GM12878 (cell line): ENCODE measurements around the gene ZNF785. TPM values are rescaled to one million over a fixed set of nuclear protein-coding genes. Genes with fewer than 3 reads are reported as not detected.
A peak's percentile ranks its signal among the peaks of the same experiment; 100 is the strongest.

Experiments used
- ATAC-seq: fragments of 200-7000 bp; cut with Tn5 transposase; 3 replicates; pipeline ENCODE4 v1.9.1; 2020; ENCODE audit warnings: mild to moderate bottlenecking, moderate library complexity
- BruUV-seq: library from RNA; stranded (reverse); fragments of 400-500 nt; replicated peaks from 2 replicates; lab custom pipeline; 2021; lab: Mats Ljungman, UMichigan
- CTCF ChIA-PET: fragments of 300-600 bp; sonication (Branson Sonifier 250); formaldehyde crosslinking; extraction: SDS; loops from one replicate; lab custom pipeline; 2021; ENCODE audit warnings: inconsistent platforms; lab: Yijun Ruan, JAX
- POLR2A ChIA-PET: fragments of 350-600 bp; formaldehyde crosslinking; extraction: SDS; loops from one replicate; lab custom pipeline; 2021; ENCODE audit warnings: inconsistent platforms; lab: Charles Lee
- RAD21 ChIA-PET: fragments of 300-600 bp; sonication (Branson Sonifier 250); formaldehyde crosslinking; loops from one replicate; lab custom pipeline; 2023; ENCODE audit warnings: antibody characterized with exemption; ENCODE audit not compliant: unreplicated experiment; lab: Charles Lee
- SMC1A ChIA-PET: fragments of 300-600 bp; sonication (Branson Sonifier 250); formaldehyde crosslinking; loops from one replicate; lab custom pipeline; 2023; ENCODE audit not compliant: unreplicated experiment, uncharacterized antibody; lab: Charles Lee
- DNase-seq: peaks from one replicate; pipeline ENCODE4 v3.0.0-alpha.2; 2011; ENCODE audit warnings: low read depth, low spot score
- FAIRE-seq: peaks from 3 replicates; lab custom pipeline; 2011; peaks lifted over from hg19 to GRCh38; lab: Jason Lieb, UNC
- H2AFZ ChIP-seq: 2 replicates; pipeline ENCODE4 v1.6.0; 2011; ENCODE audit warnings: low read depth, low read length, control low read depth; ENCODE audit not compliant: control insufficient read depth
- H3K27ac ChIP-seq: 2 replicates; pipeline ENCODE4 v1.5.1; 2011; ENCODE audit warnings: control low read depth; ENCODE audit not compliant: control insufficient read depth, insufficient read depth
- H3K27me3 ChIP-seq, 2 experiments: replicated peaks in 1 of 2; 2 replicates each; pipeline versions ENCODE4 v1.6.0 to v1.6.1; 2011; ENCODE audit warnings: low read length in 1 of 2; ENCODE audit not compliant: control insufficient read depth in 2 of 2, insufficient read depth in 2 of 2
- H3K36me3 ChIP-seq, 2 experiments: 2 replicates each; pipeline ENCODE4 v1.5.1; 2011; ENCODE audit warnings: low read length in 1 of 2; ENCODE audit not compliant: control insufficient read depth in 2 of 2, insufficient read depth in 2 of 2
- H3K4me1 ChIP-seq: 2 replicates; pipeline ENCODE4 v1.6.1; 2011; ENCODE audit warnings: mild to moderate bottlenecking, low read length, moderate library complexity, mixed read lengths; ENCODE audit not compliant: control insufficient read depth, insufficient read depth
- H3K4me2 ChIP-seq: 2 replicates; pipeline ENCODE4 v1.6.0; 2011; ENCODE audit warnings: control low read depth; ENCODE audit not compliant: control insufficient read depth, insufficient read depth
- H3K4me3 ChIP-seq: fragments of 200-600 bp; sonication (generic); 2 replicates; pipeline ENCODE4 v1.5.1; 2016
- H3K79me2 ChIP-seq: 2 replicates; pipeline ENCODE4 v1.6.0; 2011; ENCODE audit warnings: low read length; ENCODE audit not compliant: control insufficient read depth, insufficient read depth
- H3K9ac ChIP-seq: 2 replicates; pipeline ENCODE4 v1.8.0; 2011; ENCODE audit warnings: low read length, control low read depth, mixed read lengths; ENCODE audit not compliant: control insufficient read depth, insufficient read depth
- H3K9me3 ChIP-seq: replicated peaks from 3 replicates; pipeline ENCODE4 v1.5.1; 2011; ENCODE audit warnings: mild to moderate bottlenecking, low read length; ENCODE audit not compliant: control insufficient read depth, insufficient read depth
- H4K20me1 ChIP-seq: 2 replicates; pipeline ENCODE4 v1.6.0; 2011; ENCODE audit not compliant: control insufficient read depth, insufficient read depth
- BACH1 ChIP-seq: fragments of 450-650 bp; IDR thresholded peaks from 2 replicates; pipeline ENCODE4 v1.6.1; 2017; ENCODE audit warnings: mild to moderate bottlenecking, borderline replicate concordance
- BHLHE40 ChIP-seq, 2 experiments: fragments of 450-650 bp in 1 of 2; IDR thresholded peaks; 2 replicates each; pipeline ENCODE4 v1.6.1; 2011 to 2017; ENCODE audit warnings: low read depth in 2 of 2, borderline replicate concordance in 1 of 2, improper control_type of control experiment in 1 of 2, low read length in 1 of 2, mild to moderate bottlenecking in 1 of 2
- CHD2 ChIP-seq: IDR thresholded peaks from 2 replicates; pipeline ENCODE4 v1.6.1; 2011; ENCODE audit warnings: low read depth, low read length, improper control_type of control experiment, borderline replicate concordance
- IKZF2 ChIP-seq, 2 experiments: fragments of 450-650 bp; IDR thresholded peaks; 2 replicates each; pipeline ENCODE4 v1.6.1; 2017; ENCODE audit warnings: mild to moderate bottlenecking in 2 of 2, moderate library complexity in 2 of 2
- NFXL1 ChIP-seq: fragments of 450-650 bp; IDR thresholded peaks from 2 replicates; pipeline ENCODE4 v1.6.1; 2017; ENCODE audit warnings: antibody characterized with exemption, mild to moderate bottlenecking, borderline replicate concordance
- NR2C2 ChIP-seq: IDR thresholded peaks from 2 replicates; pipeline ENCODE4 v1.6.1; 2011; ENCODE audit warnings: borderline replicate concordance, low read depth; ENCODE audit not compliant: control insufficient read depth, insufficient read length
- POLR2AphosphoS5 ChIP-seq: IDR thresholded peaks from 2 replicates; pipeline ENCODE4 v1.6.1; 2011; ENCODE audit warnings: mild to moderate bottlenecking, low read length, inconsistent platforms
- RELA ChIP-seq: fragments of 450-650 bp; IDR thresholded peaks from 2 replicates; pipeline ENCODE4 v1.8.0; 2014; ENCODE audit warnings: borderline replicate concordance; ENCODE audit not compliant: partially characterized antibody
- SIN3A ChIP-seq: IDR thresholded peaks from 2 replicates; pipeline ENCODE4 v1.6.1; 2012; ENCODE audit warnings: low read depth, low read length, improper control_type of control experiment
- SREBF1 ChIP-seq: IDR thresholded peaks from 2 replicates; pipeline ENCODE4 v1.6.1; 2012; ENCODE audit warnings: mild to moderate bottlenecking, low read length
- TAF1 ChIP-seq: IDR thresholded peaks from 2 replicates; pipeline ENCODE4 v1.6.1; 2011; ENCODE audit warnings: mild to moderate bottlenecking, low read depth, low read length, borderline replicate concordance
- TARDBP ChIP-seq: IDR thresholded peaks from 2 replicates; pipeline ENCODE4 v1.6.1; 2016; ENCODE audit warnings: borderline replicate concordance
- TCF12 ChIP-seq: IDR thresholded peaks from 2 replicates; pipeline ENCODE4 v1.6.1; 2011; ENCODE audit warnings: low read depth, mild to moderate bottlenecking, low read length
- ZNF207 ChIP-seq: fragments of 450-650 bp; IDR thresholded peaks from 2 replicates; pipeline ENCODE4 v1.6.1; 2014; ENCODE audit warnings: antibody characterized with exemption, mild to moderate bottlenecking, borderline replicate concordance
- WGBS: methylation state at CpG from one replicate; pipeline ENCODE4 v1.1.6; 2016; ENCODE audit warnings: low lambda C conversion rate; ENCODE audit not compliant: insufficient replicate concordance, insufficient coverage; ENCODE audit errors: missing lambda C conversion rate; 5-methylcytosine and 5-hydroxymethylcytosine counted together
- in situ Hi-C: fragments of 300-500 bp; cut with MboI; formaldehyde crosslinking; loops from 9 replicates; pipeline ENCODE4 v1.14.3; 2018; ENCODE audit warnings: mixed read lengths
- intact Hi-C: fragments of 100-400 bp; cut with micrococcal nuclease; formaldehyde crosslinking; loops from one replicate; pipeline ENCODE4 v1.14.2; 2022; ENCODE audit not compliant: unreplicated experiment
- polyA plus RNA-seq, 11 experiments: library from polyadenylated mRNA; depleted of rRNA in 4 of 11; unstranded in 6 of 11; stranded (reverse) in 5 of 11; fragments of >200 nt; fragmentation: Nextera tagmentation in 4 of 11; fragmentation: Illumina TruSeq in 1 of 11; extraction: Ambion mirVana in 4 of 11; extraction: Trizol in 1 of 11; gene quantifications; 1 replicate in 1 of 11; 2 replicates in 10 of 11; pipeline versions ENCODE4 v1.2.1 to v1.2.3, GENCODE V29; 2011 to 2016; ENCODE audit warnings: inconsistent platforms in 2 of 11, missing spikeins in 2 of 11, low read depth in 1 of 11
- total RNA-seq, 4 experiments: library from RNA; depleted of rRNA in 3 of 4; stranded (reverse); fragments of >200 nt in 3 of 4; fragmentation: Illumina TruSeq in 1 of 4; extraction: Trizol in 1 of 4; gene quantifications; 2 replicates each; pipeline versions ENCODE4 v1.2.1 to v1.2.3, GENCODE V29; 2013 to 2021
- TF ChIP-seq, protein P1 (sequence below): fragments of 150-350 bp; IDR thresholded peaks from 2 replicates; pipeline ENCODE4 v1.6.1; 2014; ENCODE audit warnings: mild to moderate bottlenecking, low read depth, low read length
- TF ChIP-seq, protein P2 (sequence below): fragments of 450-650 bp; IDR thresholded peaks from 2 replicates; pipeline ENCODE4 v1.6.1; 2017; ENCODE audit warnings: borderline replicate concordance
- TF ChIP-seq, protein P3 (sequence below): IDR thresholded peaks from 2 replicates; pipeline ENCODE4 v1.6.1; 2012; ENCODE audit warnings: low read length, inconsistent platforms
- TF ChIP-seq, protein P4 (sequence below): IDR thresholded peaks from 2 replicates; pipeline ENCODE4 v1.6.1; 2011; ENCODE audit warnings: low read depth, mild to moderate bottlenecking, low read length, moderate library complexity, borderline replicate concordance; ENCODE audit errors: extremely low read depth

The ZNF785 gene
- total and polyA plus RNA-seq, 10 of the 15 experiments (the other 5 are each of a cell fraction or from before 2014, with no cell fraction given), result 0.87 to 11.5 (median 7.5) TPM

DNA sequence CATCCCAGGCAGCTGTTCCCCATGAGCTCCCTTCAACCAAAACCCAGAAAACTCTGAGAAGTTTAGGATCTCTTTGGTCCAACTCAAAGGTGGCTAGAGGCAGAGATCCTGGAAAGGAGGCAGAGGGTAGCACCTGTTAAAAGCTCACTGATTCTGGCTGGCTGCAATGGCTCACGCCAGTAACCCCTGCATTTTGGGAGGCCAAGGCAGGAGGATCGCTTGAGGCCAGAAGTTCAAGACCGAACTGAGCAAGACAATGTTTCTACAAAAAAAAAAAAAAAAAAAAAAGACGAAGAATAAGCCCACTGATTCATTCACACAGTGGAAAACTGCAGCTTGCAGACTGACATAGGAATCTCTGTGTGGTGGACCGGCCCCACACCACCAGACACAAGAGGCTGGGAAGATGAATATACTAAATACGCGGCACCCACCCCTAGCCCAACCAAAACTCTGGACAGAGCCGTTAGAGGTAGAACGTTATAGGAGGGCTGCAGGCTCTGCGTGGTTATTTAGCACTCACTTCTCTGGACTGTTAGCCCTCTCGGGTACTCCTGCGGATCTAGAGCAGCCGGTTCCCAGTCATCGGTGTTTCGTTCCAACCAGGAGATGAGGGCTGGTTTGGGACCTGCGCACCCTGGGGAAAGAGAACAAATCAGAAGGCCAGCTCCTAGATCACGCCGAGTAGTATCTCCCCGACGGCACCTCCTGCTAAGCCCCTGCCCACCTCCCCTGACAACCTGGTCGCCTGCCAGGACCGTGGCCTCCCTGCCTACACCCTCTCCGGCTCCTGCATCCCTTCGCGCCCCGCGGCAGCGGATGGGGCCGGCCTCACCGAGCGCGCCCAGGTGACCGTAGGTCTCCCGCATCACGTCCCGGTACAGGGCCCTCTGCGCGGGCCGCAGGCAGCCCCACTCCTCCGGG lies 23.8 kb upstream of the ZNF785 start:
- ChIA-PET POLR2A (interaction anchor here (0.5 to 2.6 kb wide), 15 partner anchors 8 to 466 kb away, joined by 3 to 9 read pairs (median 5); partner anchors contain the start of gene ZNF688), CTCF (interaction anchor here (0.8 to 5.1 kb wide), 13 partner anchors 9 to 190 kb away, joined by 3 to 54 read pairs (median 4); partner anchors contain the start of gene DCTPP1)
- WGBS, result 11% methylated on average over 40 of the region's 40 CpGs
- TF ChIP-seq, protein P1, sequence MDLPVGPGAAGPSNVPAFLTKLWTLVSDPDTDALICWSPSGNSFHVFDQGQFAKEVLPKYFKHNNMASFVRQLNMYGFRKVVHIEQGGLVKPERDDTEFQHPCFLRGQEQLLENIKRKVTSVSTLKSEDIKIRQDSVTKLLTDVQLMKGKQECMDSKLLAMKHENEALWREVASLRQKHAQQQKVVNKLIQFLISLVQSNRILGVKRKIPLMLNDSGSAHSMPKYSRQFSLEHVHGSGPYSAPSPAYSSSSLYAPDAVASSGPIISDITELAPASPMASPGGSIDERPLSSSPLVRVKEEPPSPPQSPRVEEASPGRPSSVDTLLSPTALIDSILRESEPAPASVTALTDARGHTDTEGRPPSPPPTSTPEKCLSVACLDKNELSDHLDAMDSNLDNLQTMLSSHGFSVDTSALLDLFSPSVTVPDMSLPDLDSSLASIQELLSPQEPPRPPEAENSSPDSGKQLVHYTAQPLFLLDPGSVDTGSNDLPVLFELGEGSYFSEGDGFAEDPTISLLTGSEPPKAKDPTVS, result no peak
- TF ChIP-seq ZNF207, result no peak
- TF ChIP-seq RELA, result peak; percentile 5
- TF ChIP-seq BHLHE40 (IDR thresholded peaks at IDR 0.05; ENCODE audit: borderline replicate concordance in 1 of 2, low read depth in 2 of 2, low read length in 1 of 2), result peak in 1 of 2 experiments; percentile 21; a peak in 1 of 4 replicates
- TF ChIP-seq, protein P2, sequence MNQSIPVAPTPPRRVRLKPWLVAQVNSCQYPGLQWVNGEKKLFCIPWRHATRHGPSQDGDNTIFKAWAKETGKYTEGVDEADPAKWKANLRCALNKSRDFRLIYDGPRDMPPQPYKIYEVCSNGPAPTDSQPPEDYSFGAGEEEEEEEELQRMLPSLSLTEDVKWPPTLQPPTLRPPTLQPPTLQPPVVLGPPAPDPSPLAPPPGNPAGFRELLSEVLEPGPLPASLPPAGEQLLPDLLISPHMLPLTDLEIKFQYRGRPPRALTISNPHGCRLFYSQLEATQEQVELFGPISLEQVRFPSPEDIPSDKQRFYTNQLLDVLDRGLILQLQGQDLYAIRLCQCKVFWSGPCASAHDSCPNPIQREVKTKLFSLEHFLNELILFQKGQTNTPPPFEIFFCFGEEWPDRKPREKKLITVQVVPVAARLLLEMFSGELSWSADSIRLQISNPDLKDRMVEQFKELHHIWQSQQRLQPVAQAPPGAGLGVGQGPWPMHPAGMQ, result no peak
- TF ChIP-seq TARDBP, result no peak
- no peak for TF ChIP-seq NFXL1
- TF ChIP-seq SIN3A, result no peak
- no peak for TF ChIP-seq NR2C2
- TF ChIP-seq POLR2AphosphoS5, result no peak
- no peak for TF ChIP-seq SREBF1
- TF ChIP-seq TCF12, result no peak
- 0 out of 2 replicates have a peak, but pooled peaks have one; percentile 16 for TF ChIP-seq TAF1
- 0 out of 4 replicates have a peak, but pooled peaks of 1 of the 2 experiments have one; percentile 2 for TF ChIP-seq IKZF2 (IDR thresholded peaks at IDR 0.05)
- 0 out of 2 replicates have a peak, but pooled peaks have one; percentile 61 for TF ChIP-seq BACH1
- no peak for TF ChIP-seq CHD2
- TF ChIP-seq, protein P3, sequence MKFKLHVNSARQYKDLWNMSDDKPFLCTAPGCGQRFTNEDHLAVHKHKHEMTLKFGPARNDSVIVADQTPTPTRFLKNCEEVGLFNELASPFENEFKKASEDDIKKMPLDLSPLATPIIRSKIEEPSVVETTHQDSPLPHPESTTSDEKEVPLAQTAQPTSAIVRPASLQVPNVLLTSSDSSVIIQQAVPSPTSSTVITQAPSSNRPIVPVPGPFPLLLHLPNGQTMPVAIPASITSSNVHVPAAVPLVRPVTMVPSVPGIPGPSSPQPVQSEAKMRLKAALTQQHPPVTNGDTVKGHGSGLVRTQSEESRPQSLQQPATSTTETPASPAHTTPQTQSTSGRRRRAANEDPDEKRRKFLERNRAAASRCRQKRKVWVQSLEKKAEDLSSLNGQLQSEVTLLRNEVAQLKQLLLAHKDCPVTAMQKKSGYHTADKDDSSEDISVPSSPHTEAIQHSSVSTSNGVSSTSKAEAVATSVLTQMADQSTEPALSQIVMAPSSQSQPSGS, result no peak
- TF ChIP-seq, protein P4, sequence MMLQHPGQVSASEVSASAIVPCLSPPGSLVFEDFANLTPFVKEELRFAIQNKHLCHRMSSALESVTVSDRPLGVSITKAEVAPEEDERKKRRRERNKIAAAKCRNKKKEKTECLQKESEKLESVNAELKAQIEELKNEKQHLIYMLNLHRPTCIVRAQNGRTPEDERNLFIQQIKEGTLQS, result no peak

More for the DNA sequence above, 23.8 kb upstream of the ZNF785 start:
- peak overlapping the region; percentile 97 for H2AFZ ChIP-seq
- H3K27ac ChIP-seq, result peak overlapping the region; percentile 96
- RAD21 ChIA-PET, result interaction anchor here (0.9 to 2.6 kb wide), 6 partner anchors 11 to 200 kb away, joined by 3 to 9 read pairs (median 3); partner anchors contain the start of genes DCTPP1 and SEPHS2
- peaks cover 4% of the 10 kb centered on the region for H3K4me1 ChIP-seq
- H3K9ac ChIP-seq, result peak overlapping the region; percentile 100
- SMC1A ChIA-PET, result interaction anchor here (0.9 to 3.4 kb wide), 14 partner anchors 10 to 193 kb away, joined by 3 to 16 read pairs (median 4); partner anchors contain the start of gene DCTPP1
- H4K20me1 ChIP-seq, result no peaks in the 10 kb centered on the region
- peak overlapping the region; percentile 98 for H3K4me3 ChIP-seq
- peak; percentile 78 for ATAC-seq
- peaks cover 15% of the 10 kb centered on the region for H3K79me2 ChIP-seq
- BruUV-seq, result no TSS peak
- H3K4me2 ChIP-seq, result peak overlapping the region; percentile 48
- in situ Hi-C loops, result no loop called here
- H3K27me3 ChIP-seq, result no peaks in the 10 kb centered on the region
- DNase-seq, result no peak
- FAIRE-seq, result peak; percentile 47
- intact Hi-C loops, result no loop called here
- H3K9me3 ChIP-seq, result no peaks in the 10 kb centered on the region
- peaks cover 3 to 9% of the 10 kb centered on the region in 2 experiments; a peak in 3 of 4 replicates for H3K36me3 ChIP-seq
